ENCODE results near the gene MEP1B.
A peak's percentile ranks its signal among the peaks of the same experiment; 100 is the strongest.
"Not testable (repeated sequence)": the region's sequence is repeated elsewhere in the genome, so short reads cannot be mapped to it uniquely, and the experiment has no call there.

MEP1B gene

DNA sequence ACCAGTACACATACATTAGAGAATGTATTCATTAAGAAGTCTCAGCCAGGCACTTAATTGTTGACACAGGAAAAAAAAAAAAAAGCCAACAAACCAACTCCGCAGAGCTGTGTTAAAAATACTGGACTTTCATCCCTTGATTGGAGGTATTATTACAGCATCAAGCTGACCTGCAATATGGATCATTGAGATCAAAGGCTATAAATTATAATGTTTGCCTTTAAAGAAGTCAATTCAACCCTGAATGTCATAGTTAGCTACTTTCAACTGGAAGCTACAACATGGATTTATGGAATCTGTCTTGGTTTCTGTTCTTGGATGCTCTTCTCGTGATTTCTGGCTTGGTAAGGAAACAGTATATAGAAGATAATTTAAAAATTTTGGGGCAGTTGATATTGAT is at the start of gene MEP1B:
Gene MEP1B, plus strand, starts transcription at position 250 of the 400 bp plus-strand sequence. Its CDS starts 32 bp downstream, at position 282.
- DNase-seq (ENCODE audit: low spot score), result no peak

DNA sequence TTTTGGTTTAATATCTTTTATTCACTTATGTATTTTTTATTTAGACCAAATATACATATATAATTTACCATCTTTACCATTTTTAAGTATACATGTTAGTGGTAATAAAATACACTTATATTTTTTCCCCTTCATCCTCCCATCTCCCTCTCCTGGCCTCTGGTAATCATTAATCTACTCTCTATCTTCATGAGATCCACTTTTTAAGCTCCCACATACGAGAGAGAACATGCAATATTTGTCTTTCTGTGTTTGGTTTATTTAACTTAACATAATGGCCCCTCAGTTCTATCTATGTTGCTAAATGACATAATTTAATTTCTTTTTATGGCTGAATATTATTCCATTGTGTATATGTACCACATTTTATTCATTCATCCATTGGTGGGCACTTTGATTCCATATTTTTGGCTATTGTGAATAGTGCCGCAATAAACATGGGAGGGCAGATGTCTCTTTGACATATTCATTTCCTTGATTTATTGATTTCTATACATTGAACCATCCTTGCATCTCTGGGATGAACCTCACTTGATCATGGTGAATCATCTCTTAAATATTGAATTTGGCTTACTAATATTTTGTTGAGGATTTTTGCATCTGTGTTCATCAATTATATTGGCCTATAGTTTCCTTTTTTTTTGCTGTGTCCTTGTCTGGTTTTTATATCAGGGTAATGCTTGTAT is 41.5 kb upstream of the MEP1B start:
- DNase-seq (ENCODE audit: low spot score), result no peak

DNA sequence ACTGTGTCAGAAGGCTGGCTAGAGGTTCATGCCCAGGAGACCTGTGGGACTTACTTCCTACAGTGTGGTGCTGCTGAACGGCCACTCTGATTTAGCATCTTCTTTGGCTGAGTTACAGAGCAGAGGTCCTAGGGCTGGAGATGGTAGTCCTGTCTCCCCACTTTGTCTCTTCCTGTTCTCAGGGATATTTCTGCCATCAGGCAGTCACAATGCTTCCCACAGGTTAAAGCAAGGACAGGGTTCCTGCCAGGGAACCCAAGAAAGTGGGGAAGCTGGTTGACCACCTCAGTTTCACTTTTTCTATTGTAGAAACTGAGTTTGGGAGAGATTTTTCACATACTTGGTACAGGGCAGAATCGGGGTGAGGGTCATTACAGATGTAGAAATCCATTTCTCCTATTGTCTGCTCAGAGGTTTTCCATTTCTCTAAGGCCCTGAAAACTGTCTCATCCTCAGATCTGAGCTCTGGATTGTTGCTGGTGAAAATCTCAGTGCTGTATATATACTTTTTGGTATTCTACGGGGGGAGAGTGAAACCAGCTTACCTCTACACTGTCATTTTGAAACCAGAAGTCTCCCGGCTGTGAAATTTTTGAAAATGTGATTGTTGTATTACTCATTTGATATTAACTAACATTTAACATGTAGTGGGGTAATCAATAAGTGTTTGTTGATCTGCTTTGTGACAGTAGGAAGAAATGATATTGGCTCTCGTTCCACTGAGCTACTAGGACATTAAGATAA is 37.0 kb upstream of the MEP1B start:
- DNase-seq (ENCODE audit: low spot score), result no peak

DNA sequence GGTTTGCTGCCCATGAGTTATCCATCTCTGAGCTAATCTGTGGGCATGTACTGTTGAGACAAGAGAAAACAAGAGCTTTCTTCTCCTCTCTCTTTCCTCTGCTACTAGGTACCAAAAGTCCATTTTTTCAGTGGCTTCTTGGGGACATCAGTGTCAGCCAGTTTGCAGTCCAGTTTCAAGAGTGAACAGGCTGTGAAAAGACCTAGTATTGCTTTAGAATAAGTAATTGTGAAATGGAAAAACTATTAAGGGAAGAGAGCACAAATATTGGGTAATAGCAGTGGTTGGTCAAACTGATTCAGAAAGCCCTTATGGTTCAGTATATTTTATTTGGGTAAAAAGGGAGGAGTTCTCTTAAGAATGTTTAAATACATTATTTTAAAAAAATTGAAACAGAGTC is 33.0 kb upstream of the MEP1B start:
- DNase-seq (ENCODE audit: low spot score), result no peak

DNA sequence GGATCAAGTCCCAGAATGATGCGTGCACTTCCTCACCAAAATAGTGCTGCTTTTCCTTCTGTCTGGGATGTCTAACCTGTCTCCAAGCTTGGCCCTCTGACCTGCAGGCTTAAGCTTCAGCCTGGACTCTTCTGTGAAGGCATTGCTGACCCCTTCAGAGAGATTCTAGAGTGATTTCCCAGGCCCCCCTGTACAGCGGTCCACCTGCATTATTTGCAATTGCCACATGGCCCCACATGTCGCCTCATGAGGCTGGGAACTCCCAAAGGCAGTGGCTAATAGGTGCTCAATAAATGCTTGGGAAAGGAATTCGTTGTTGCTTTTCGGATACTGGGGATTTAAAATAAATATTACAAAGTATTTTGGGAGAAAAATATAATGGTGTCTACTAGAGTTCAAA is 32.3 kb upstream of the MEP1B start:
- DNase-seq (ENCODE audit: low spot score), result no peak

DNA sequence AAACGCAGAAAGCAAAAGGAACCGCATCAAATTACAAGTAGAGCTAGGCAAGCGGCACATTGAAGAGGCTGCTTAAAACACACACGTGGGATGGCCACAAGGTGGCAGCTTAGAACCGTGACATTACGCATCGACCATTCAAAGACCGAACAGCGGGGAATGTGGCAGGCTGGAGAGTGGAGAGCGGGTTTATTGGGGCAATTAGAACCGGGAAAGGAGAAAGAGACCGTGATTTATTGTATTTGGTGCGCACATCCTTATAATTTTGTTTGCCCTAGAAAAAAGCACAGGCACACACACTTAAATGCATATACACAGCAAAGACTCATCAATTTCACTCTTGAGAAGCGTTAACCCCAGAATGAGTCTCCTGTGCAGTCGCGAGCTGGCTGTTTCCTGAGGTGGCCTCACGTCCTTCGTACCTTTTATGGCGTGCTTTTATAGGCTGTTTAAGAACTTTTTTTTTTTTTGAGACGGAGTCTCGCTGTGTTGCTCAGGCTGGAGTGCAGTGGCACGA is 31.7 kb upstream of the MEP1B start:
- peak; percentile 90 for DNase-seq (ENCODE audit: low spot score)

DNA sequence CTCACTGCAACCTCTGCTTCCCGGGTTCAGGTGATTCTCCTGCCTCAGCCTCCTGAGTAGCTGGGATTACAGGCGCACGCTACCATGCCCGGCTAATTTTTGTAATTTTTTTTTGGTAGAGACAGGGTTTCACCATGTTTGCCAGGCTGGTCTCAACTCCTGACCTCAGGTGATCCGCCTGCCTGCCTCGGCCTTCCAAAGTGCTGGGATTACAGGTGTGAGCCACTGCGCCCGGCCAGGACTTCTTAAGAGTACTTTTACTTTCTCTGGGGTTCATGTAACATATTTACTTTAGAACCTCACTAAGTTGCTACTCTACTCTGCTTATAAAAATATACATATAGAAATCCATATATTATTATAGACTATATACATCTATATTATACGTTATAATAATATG is 31.2 kb upstream of the MEP1B start:
- DNase-seq (ENCODE audit: low spot score), result not testable (repeated sequence)

DNA sequence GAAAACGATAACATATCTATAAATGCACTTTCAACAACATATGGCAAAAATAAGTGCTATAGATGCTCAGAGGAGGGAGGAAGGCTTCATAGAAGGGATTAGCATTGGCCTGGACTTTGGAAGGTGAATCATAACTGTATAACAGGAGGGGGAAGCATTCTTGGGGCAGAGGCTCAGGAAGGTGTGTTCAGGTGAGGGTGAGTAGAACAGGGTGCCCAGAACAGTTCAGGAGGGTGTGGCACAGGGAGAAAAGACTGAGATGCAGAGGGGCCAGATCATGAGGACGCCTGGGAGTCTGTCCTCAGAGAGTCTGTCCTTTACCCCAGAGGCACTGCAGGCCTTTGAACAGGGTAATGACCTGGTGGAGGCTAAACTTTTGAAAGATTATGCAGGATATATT is 29.3 kb upstream of the MEP1B start:
- no peak for DNase-seq (ENCODE audit: low spot score)

DNA sequence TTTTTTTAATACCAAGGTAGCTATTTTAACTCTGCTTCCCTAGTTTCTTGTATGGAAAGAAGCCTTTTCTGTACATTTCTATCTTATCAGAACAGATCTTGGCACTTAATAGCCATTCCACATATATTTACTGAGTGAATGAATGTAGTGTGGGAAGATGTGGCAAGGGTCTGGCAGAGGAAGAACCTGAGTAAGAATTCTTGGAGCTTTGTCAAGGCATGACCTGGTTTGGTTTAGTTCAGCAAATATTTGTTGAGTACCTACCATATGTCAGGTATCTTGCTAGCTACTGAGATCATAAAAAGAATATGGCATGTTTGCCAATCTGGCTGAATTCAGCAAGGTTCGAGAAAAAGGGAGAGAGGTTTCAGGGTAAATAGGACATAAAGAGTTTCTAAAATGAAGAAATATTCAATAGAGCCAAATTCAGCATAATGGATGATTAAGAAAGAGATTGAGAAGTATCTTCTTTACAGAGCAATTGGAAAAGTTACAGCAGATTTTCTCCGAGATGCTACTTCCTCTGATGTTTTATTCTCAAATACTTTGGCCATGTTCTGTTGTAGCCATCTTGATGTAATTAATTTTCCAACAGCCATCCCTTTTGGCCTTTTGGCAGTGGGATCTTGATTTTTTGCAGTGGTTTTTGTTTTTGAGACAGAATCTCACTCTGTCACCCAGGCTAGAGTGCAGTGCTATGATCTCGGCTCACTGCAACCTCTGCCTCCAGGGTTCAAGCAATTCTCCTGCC is 21.7 kb upstream of the MEP1B start:
- DNase-seq (ENCODE audit: low spot score), result no peak

DNA sequence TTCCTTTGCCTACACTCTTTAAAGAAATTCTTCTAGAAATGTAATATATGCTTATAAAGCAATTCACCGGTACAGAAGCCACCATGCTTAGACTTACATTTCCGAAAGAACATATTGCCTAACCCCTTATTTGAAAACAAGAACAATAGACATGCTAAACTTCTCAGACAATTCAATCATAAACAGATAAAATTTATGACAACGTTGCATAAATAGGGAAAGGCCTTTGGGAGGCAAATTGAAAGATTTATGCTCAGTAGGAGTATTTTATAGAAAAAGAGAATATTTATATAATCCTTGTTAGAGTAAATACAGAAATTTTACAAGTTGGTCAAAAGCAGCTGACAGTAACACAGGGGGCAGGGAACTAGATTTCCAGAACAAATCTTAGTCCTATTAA is 16.2 kb upstream of the MEP1B start:
- no peak for DNase-seq (ENCODE audit: low spot score)

DNA sequence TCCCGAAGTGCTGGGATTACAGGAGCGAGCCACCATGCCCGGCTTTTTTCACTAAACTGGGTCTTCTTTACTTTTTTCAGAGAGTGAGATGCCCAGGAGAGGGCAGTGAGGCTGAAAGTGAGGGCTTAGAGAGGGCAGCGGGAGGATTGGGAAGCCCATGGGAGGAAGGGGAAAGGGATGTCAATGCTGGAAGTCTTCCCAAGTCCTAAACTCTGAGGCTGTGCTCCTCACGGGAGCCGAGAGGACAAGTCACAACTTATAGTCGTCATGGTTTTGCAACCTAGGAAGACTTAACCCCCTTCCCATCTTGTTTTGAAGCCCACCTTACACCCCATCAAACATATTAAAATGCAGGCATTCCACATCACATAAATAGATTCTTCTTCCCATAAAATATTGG is 15.1 kb upstream of the MEP1B start:
- DNase-seq (ENCODE audit: low spot score), result no peak

DNA sequence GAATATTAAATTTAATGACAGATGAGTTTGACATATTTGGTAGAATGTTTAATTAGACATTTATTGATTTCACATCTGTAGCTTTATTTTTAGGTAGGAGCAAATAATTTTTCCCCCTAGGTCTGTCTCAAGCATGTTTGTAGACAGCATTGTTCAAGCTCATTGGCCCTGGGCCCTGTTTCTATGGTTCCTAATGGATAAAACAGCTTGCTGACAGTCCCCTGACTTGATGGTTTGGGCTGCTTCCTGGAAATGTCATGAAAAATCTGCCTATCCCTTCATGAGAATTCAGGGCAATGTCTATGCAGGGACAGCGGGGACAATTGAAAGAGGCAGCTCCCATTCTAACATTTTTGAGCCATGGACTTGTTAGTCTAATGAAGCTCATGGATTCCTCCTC is 14.6 kb upstream of the MEP1B start:
- no peak for DNase-seq (ENCODE audit: low spot score)

DNA sequence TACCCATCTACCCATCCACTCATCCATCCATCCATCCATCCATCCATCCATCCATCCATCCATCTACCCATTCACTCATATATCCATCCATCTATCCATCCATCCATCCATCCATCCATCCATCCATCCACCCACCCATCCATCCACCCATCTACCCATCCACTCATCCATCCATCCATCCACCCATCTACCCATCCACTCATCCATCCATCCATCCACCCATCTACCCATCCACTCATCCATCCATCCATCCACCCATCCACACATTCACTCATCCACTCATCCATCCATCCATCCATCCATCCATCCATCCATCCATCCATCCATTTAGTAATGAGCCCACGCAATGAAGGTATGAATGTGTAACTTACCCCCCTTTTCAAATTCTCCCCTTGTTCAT is 13.1 kb upstream of the MEP1B start:
- DNase-seq (ENCODE audit: low spot score), result not testable (repeated sequence)

DNA sequence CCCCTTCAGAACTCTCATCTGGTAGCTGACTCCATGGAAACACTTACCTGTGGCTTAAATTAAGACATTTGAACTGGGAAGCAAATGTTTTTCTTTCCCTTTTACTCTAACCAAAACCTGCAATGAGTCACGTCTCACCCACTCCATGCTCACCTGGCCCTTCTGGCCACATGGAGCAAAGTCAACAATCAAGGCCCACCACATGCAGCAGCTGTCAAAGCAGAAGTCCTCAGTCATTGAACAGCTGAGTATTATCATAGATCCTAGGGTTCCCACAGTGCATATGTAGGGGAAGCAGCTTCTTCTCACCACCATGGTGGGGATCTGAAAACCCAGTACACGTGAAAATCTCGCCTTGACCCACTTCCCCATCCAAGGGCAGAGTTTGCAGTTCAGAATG is 12.3 kb upstream of the MEP1B start:
- DNase-seq (ENCODE audit: low spot score), result no peak

DNA sequence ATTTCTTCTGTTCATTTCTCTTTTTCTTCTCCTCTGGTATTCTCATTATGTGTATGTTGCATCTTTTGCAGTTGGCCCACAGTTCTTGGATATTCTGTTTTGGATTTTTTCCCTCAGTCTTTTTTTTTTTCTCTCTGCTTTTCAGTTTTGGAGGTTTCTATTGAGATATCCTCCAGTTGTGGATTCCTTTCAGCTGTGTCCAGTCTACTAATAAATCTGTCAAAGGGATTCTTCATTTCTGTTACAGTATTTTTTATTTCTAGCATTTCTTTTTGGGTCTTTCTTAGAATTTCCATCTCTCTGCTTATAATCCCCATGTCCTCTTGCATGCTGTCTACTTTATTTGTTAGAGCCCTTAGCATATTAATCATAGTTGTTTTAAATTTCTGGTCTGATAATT is 6.3 kb upstream of the MEP1B start:
- DNase-seq (ENCODE audit: low spot score), result no peak

DNA sequence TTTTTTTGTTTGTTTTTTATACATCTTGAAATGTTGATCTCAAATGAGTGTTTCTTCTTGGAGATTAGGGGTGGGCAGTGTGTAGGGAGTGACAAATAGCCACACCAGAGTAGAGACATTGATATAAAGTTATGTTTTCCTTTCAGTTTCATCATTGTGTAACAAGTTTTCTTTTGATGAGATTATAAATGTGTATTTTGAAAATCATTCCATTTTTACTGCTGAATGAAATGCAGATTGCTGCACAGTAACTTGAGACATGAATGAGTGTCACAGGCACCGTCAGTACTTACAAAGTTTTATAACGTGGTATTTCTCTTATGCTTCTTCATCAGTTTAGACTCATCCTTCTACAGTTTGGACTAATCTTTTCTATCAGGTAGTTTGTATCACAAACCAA is 370 bp downstream of the MEP1B start:
- no peak for DNase-seq (ENCODE audit: low spot score)

DNA sequence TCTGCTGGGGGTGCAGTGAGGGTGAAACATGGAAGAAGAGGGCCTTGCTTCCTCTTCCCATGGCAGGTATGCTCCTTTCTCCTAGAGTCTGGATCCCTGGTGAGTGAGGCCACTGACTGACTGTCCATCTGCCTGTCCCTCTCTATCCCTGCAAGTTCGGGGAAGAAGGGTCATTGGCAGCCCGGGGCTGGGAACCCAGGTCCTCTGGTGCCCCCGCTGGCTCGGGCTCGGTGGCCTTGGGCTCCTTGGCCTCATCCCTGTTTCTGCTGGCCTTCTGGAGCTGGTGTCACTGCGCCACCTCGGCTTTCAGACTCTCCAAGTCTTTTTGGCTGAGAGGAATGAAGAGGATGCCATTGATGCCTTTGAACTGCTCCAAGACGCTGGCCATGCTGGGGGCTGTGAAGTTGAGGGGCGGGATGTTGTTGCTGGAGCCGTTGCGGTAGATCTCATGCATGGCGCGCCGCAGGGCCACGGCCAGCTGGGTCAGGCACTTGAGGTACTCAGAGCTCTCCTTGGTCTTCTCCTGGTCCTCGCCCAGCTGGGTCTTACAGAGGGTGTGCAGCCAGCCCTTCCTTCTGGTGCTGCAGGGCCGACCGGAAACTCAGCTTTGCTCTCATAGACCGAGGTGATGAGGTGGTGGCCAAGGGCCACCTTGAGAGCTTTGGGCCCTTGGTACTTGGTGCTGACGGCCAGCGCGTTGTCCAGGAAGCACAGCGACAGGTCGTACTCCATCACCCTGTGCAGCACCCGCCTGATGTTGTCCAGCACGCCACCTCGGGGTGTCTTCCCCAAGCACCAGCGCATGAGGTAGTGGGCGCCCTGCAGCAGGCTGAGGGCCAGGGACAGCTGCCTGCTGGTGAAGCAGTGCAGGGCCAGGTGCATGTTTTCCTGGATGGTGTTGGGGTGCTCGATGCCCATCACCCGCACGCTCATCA is 6.3 kb downstream of the MEP1B start:
- no peak for DNase-seq (ENCODE audit: low spot score)

DNA sequence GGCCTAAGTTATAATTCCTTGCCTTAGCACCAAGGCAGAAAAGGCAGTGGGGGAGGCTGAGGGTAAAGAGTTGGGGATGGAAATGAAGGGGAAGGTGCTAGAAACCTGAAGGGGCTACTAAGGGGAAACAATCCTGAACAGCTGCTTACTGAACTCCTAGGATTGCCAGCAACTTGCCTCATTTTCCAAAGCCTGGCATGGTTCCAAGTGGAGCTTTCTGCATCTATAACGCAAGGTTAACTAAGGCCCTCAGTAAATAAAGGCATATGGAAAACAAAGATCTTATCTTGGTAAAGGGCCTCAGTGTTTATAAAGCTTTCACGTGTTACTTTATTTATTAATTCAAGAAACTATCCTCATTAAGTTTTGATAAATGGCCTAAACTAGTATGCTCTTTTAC is 10.9 kb downstream of the MEP1B start:
- no peak for DNase-seq (ENCODE audit: low spot score)

DNA sequence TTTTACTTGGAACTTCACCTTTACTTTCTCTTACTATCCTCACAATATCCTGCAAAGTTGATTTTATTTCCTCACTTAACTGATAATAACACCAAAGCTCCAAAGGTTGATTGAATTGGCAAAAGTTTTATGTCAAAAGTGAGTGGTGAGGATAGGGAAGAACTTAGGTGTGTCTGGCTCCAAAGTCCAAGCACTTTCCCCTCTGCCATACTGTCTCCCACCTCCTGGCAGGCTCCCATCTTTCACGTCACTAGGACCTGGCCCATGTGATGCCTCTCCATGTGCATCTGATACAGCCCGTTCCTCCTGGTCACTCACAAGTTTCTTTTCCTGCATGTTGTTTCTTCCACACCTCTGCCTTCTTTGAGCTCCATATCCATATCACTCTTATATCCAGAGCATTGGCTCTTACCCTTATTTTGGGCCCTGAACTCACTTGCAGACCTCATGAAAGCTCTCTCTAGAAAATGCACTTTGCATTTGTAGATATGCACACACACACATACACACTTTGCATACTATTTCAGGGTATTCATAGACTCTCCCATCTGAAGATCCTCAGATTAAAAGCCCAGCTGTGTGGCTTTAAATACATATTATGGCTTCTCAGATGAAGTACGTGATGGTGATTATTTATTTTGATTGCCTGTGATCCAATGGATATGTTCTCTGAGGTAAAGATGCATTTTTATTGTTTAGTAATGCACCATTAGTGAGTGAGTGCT is 12.3 kb downstream of the MEP1B start:
- no peak for DNase-seq (ENCODE audit: low spot score)

DNA sequence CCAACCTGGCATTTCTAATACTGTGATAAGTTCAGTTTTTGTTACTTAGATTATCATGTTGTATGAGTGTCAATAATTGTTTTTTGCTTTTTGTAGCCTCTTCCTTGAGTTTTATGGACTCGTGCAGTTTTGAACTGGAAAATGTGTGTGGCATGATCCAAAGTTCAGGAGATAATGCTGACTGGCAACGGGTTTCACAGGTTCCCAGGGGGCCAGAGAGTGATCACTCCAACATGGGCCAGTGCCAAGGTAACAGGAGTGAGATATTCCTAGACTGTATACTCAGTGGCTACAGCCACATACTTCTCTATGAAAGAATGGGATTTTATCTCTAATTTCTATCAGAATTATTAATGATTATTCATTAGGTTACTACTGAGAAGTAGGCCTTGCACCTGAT is 18.2 kb downstream of the MEP1B start:
- DNase-seq (ENCODE audit: low spot score), result no peak

DNA sequence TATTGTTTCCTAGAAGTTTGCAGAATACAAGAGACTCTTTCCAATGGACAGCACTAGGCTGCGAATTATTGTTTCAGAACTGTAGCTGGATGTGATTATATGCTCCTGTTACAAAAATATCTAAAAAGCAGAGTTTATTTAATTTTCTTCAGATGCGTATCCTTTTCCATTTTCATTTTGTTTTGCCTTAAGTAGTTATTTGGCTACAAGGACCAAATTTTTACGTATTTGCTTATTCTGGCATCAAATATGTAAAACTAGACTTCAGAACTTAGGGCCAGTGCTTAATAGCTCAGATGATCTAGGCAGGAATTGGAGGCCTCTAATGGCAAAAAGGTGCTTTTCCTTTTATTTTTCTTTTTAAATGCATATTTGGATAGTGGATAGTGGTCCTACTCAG is 18.7 kb downstream of the MEP1B start:
- DNase-seq (ENCODE audit: low spot score), result no peak
